GM12891 (cell line): ENCODE results near the gene CATSPER3.

Experiments used
- DNase-seq: peaks from one replicate; pipeline ENCODE4 v3.0.0; 2011; ENCODE audit warnings: low spot score; ENCODE audit not compliant: insufficient read length
- FAIRE-seq: peaks from 2 replicates; lab custom pipeline; 2011; peaks lifted over from hg19 to GRCh38; lab: Jason Lieb, UNC
- PAX5 ChIP-seq: IDR thresholded peaks from 2 replicates; pipeline ENCODE4 v1.6.1; 2011; ENCODE audit warnings: low read length, moderate library complexity, mild to moderate bottlenecking; ENCODE audit not compliant: insufficient read depth, severe bottlenecking
- POLR2A ChIP-seq: IDR thresholded peaks from 2 replicates; pipeline ENCODE4 v1.6.1; 2011; ENCODE audit warnings: low read depth, low read length, control low read depth
- POLR2AphosphoS5 ChIP-seq: IDR thresholded peaks from 2 replicates; pipeline ENCODE4 v1.6.1; 2011; ENCODE audit warnings: low read depth, low read length, control low read depth
- POU2F2 ChIP-seq: IDR thresholded peaks from 2 replicates; pipeline ENCODE4 v1.6.1; 2011; ENCODE audit warnings: low read depth, mild to moderate bottlenecking, control low read depth, low read length, moderate library complexity
- SPI1 ChIP-seq: IDR thresholded peaks from 2 replicates; pipeline ENCODE4 v1.6.1; 2011; ENCODE audit warnings: low read depth, low read length, control low read depth
- TAF1 ChIP-seq: IDR thresholded peaks from 2 replicates; pipeline ENCODE4 v1.6.1; 2011; ENCODE audit warnings: low read depth, low read length, control low read depth

CATSPER3 gene

GRCh38 chr5:135033901-135034235 lies 66.2 kb downstream of the CATSPER3 start, which contains the start of gene PITX1:
Gene PITX1 (minus strand): TSS chr5:135034228. CDS start chr5:135033881, 347 bp downstream.
- FAIRE-seq, result no peak
- DNase-seq, result no peak
- TF ChIP-seq POLR2A, result no peak
- no peak for TF ChIP-seq POLR2AphosphoS5
- no peak for TF ChIP-seq POU2F2
- TF ChIP-seq TAF1, result no peak
- no peak for TF ChIP-seq PAX5
- no peak for TF ChIP-seq SPI1

DNA sequence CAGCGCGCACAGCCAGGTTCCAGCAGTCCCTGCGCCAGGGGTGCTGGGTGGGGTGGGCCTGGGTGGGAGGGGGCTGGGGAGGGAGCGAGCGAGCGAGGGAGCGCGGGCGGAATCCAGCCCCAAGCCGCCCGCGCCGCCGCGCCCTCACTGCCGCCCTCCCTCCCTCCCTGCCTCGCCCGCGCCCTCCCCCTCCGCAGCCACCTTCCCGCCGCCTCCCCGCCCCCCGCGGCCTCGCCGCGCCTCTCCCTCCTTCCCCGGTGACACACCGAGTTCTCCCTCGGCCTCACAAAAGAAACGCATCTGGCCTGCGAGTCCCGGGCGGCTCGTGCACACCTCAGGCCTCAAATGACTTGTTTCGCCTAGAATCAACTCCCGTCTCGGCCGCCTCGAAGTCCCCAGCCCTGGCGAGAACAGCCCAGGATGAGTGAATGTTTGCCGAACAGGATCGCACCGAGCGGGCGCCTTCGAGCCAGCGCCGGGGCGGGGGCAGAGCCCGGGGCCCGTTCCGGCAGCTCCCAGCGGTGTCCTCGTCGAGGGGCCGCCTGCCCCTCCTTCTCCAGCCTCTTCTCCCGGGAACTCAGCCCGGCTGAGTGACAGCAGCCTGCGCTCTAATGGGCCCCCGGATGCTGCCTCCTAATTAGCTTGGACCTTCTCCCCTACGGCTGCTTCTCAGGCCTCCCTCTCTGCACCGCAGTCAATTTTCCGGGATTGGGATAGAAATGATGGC lies 66.7 kb downstream of the CATSPER3 start:
- no peak for TF ChIP-seq POLR2AphosphoS5
- no peak for TF ChIP-seq POLR2A
- no peak for TF ChIP-seq TAF1
- no peak for TF ChIP-seq POU2F2
- TF ChIP-seq SPI1, result no peak
- FAIRE-seq, result no peak
- DNase-seq, result no peak

GRCh38 chr5:135034963-135035677 lies 67.4 kb downstream of the CATSPER3 start:
- no peak for FAIRE-seq
- TF ChIP-seq POU2F2 (no peak), SPI1 (no peak), TAF1 (no peak), PAX5 (no peak), POLR2AphosphoS5 (no peak), POLR2A (no peak)
- no peak for DNase-seq

DNA sequence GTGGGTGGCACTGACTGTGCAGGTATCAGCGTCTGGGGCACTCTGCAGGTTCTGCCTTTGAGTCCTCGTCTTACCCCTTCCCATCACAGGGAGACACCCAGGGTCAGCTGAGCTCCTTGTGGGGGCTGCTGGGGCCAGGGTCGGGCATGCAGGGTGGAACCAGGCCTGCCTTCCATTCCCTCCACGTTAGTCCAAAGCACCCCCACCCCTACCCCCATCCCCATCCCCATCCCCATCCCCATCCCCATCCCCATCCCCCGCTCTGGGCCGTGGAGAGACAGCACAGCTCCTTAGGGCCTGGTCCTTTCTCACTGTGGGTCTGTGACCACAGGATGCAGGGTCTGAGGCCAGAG lies 67.9 kb downstream of the CATSPER3 start:
- FAIRE-seq (no peak), DNase-seq (no peak)
- TF ChIP-seq SPI1, result no peak
- no peak for TF ChIP-seq PAX5
- no peak for TF ChIP-seq POU2F2
- no peak for TF ChIP-seq TAF1

DNA sequence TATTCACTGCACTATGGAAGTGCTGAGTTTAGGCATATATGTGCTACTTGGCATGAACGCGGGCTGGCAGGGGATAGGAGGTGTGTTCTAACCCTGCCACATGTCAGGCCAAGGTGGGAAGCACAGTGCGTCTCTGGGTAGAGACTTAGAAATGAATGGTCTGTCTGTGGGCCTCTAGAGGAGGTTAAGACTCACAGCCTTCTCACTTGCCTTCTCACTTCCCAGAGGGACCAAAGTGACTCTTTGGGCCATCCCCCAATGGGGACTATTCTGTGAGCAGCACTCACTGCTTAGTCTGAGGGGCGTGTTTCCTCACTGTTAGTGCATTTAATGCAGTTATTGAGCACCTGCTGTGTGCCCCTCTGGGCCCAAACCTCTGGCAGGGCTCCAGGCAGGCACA lies 68.7 kb downstream of the CATSPER3 start:
- TF ChIP-seq POLR2AphosphoS5 (no peak), SPI1 (no peak), PAX5 (no peak), TAF1 (no peak), POU2F2 (no peak), POLR2A (no peak)
- DNase-seq, result no peak
- no peak for FAIRE-seq

DNA sequence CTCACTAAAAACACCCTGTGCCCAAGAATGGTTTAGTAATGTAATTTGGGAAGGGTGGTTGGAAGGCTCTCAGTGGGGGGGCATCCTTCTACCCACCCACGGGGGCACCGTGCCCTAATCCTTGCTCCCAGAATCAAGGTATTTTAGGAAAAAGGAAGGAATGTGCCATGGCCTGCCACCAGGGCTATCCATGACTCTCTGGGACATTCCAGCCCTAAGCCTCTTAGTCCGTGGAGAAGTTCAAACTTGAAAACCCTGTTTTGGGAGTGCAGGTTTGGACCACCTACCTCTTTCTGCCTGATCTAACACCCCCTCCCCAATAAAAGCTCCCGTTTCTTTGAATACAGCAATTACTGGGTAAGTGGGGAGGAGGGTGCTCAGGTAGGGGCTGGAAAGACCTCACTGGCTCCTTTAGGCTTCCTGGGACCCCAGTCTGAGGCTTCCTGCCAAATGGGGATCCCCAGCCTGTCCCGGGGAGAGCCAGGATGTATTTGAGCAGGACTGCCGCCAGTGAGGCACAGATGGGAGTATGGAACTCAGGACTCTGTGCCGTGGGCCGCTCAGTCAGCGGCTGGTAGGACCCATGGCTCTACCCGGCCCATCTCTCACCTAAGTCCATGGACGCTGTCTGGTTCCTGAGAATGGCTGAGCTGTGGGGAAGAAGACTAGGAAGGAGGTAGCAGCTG lies 70.0 kb downstream of the CATSPER3 start:
- DNase-seq, result no peak
- FAIRE-seq, result no peak
- TF ChIP-seq POLR2A, result no peak
- TF ChIP-seq PAX5, result no peak
- TF ChIP-seq TAF1, result no peak
- no peak for TF ChIP-seq POLR2AphosphoS5
- TF ChIP-seq POU2F2, result no peak
- TF ChIP-seq SPI1, result no peak

DNA sequence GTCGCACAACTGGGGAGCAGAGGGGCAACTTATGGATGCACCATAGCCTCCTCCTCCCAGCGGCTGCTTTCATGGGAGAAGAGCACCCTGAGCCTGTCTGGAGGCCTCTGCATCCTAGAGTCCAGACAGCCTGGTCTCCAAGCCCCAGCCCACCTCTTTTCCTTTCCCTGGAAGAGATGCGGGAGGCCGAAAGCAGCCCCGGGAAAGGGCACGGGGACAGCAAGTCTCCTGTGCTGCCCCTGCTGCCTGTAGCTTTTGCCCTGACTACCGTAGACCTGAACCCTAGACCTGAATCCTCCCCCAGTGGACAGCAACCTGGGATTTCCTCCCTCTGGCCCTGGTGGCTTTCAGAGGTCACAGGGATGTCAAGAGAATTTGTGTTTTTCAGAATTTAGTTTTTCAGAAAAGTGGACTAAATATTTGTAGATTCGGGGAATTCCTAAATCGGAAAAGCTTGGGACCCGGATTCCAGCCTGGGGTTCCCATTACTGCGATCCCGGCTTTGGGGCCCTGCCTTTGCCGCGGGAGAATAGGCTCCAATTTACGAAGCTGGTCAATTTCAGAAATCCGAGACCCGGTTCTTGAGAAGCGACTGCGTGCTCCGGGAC lies 70.6 kb downstream of the CATSPER3 start:
- DNase-seq, result no peak
- TF ChIP-seq POLR2AphosphoS5, result no peak
- TF ChIP-seq TAF1, result no peak
- TF ChIP-seq POU2F2, result no peak
- no peak for TF ChIP-seq SPI1
- TF ChIP-seq PAX5, result no peak
- no peak for TF ChIP-seq POLR2A
- FAIRE-seq, result no peak

GRCh38 chr5:135038813-135039270 lies 71.1 kb downstream of the CATSPER3 start:
- TF ChIP-seq TAF1, result no peak
- TF ChIP-seq POLR2A, result no peak
- TF ChIP-seq POU2F2, result no peak
- no peak for TF ChIP-seq SPI1
- no peak for TF ChIP-seq POLR2AphosphoS5
- TF ChIP-seq PAX5, result no peak
- no peak for FAIRE-seq
- DNase-seq, result no peak

DNA sequence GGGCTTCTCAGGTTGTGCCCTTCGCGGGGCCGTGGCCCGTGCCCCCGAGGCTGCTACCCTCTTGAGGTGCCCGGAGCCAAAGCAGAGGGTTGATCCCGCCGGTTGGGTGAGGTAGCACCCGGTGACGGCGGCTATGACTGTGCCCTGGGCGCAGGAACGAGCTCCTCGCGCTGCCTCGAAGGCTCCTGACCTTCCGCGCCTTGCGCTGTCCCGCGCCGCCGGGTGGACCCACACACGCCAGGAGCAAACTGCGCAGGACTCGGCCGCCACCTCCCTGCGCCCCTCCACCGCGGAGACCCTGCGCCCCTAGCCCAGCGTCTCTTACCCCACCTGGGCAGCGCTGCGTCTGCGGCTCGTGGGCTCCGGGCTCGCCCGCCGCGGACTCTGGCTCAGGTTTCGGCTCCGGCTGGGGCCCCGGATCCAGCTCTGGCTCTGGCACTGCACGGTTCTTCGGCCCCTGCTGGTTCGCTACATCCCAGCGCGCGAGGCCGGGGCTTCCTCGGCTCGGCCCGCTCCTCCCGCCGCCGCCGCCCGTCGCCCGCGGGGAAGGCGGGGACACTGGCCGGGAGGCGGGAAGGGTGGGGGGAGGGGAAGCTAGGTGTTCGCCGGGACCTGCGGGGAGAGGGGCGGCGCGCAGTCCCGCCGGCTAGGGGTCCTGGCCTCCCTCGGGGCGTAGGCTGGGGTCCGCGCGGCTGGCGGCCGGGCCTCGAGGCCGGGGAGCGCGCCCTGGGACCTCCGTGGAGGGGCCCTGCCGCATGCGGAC lies 71.7 kb downstream of the CATSPER3 start:
- DNase-seq (no peak), FAIRE-seq (no peak)
- no peak for TF ChIP-seq PAX5
- TF ChIP-seq POLR2A, result no peak
- no peak for TF ChIP-seq TAF1
- no peak for TF ChIP-seq SPI1
- TF ChIP-seq POU2F2, result no peak
- TF ChIP-seq POLR2AphosphoS5, result no peak
